ENCODE data around the gene QRICH2.
"Not testable (repeated sequence)": the region's sequence is repeated elsewhere in the genome, so short reads cannot be mapped to it uniquely, and the experiment has no call there.

Gene QRICH2

GRCh38 chr17:76246080-76247066 lies 61.7 kb downstream of the QRICH2 start:
- peak in 1 of 2 donors; percentile 45 for DNase-seq

- DNase-seq = not testable (repeated sequence)
These were observed 63.4 kb downstream of the QRICH2 start for GRCh38 chr17:76244721-76245120.

DNA sequence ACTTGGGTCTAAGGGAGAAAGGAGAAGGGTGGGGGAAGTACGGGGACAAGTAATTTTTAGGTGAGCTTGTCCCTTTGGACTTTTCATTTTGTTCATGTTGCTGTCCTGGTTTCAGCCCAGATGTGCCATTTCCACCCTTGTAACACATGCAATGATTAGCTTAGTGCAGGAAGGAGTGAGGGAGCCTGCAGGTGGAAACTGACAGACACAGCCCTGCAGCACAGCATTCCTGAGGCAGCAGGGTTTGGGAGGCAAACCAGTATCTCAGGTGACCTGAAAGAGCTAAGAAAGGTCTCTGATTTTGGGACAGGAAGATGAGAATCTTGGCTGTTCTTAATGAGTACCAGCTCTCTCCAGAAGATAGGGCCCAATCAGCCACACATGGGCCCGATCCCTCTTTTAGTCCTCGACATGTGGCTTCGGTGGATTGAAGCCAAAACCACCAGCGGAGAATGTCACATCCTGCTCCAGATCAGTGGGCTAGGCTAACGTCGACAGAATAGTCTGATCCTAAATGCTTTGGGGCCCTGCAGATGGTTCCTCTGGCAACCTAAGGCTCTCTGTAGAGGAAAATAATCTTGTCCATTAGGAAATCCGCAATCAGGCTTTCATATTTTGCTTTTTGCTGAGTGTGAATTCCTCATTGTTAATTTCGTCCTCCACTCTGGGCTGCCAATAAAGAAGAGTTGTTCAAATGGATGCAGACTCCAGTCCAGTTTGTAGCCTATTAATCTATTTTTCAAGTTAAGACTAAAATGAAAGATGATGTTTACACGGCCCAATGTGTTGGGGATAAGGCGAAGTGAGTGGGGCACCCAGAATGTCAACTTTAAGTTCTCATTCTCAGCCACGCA lies 64.0 kb downstream of the QRICH2 start:
- DNase-seq = no peak

DNA sequence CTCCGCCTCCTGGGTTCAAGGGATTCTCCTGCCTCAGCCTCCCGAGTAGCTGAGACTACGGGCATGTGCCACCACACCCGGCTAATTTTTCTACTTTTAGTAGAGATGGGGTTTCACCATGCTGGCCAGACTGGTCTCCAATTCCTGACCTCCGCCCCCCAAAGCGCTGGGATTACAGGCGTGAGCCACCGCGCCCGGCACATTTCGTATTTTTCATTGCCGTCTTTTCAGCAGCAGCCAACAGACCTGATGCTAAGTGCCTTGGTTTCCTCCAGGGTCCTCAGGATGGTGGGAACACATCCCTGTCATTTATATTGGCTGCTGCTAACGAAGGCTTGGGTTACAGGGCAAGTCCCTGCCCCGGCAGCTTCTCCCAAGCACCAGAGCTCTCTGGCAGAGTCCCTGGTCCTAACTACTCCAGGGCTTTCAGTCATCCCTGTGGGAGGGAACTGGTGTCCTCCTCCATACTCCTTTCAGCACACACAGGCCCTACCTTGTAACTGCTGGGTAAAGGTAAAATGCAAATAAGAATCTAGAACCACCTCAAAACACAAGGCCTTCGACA lies 66.3 kb downstream of the QRICH2 start:
- DNase-seq = no peak

DNA sequence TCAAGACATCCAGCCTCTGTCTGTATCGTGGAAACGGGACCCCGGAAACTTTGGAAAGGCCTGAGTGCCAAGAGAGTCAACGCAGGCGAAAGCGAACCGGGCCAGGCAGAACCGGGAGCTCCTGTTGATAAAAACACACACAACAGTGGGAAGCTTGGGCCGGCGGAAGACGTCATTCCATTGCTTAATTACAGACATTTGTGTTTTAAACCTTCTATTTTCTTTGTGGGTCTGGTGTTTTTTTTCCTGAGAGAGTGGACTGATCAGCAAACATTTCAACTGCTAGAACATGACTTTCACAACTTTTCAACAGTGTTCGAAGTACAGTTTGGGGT lies 66.9 kb downstream of the QRICH2 start:
- no peak for DNase-seq

GRCh38 chr17:76240461-76241203 lies 67.4 kb downstream of the QRICH2 start, which contains the start of gene RNF157:
RNF157 (minus strand) TSS chr17:76240493; CDS start chr17:76240240, 253 bp downstream.
- peak; percentile 75 to 81 for DNase-seq

DNA sequence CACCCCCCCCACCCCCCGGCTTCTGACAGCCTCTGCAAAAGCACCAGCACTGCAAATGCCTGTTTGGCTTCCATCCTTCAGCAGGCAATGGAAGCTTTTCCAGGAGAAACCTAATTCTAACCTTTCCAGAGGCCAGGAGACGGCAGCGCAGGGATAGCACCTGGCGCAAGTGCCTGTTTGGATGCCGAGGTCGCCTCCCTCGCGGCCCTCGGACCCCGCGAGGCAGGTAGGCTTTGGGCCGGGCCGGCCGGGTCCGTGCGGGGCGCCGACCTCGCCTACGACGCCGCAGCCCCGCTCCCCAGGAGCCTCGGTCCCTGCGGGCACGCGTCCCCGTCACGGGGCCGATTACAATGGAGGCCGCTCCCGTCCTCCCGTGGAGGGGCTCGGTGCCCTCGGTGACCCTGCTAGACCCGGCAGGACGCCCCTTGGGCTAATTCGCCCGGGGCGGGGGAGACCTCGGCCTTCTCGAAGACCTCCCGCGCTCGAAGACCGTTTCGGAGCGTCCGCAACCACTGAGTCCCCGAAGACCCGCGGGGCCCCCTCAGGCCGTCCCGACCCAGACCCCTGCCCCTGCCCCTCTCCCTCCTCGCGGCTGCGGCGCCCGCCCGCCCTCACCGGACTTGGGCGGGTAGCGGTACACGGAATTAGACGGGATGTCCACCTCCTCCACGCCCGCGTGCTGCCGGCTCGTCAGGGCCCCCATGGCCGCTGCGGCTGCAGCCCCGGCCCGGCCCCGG lies 68.4 kb downstream of the QRICH2 start:
- no peak for DNase-seq

GRCh38 chr17:76238847-76239537 lies 69.1 kb downstream of the QRICH2 start:
- no peak for DNase-seq

- DNase-seq = no peak
These were observed 70.2 kb downstream of the QRICH2 start for GRCh38 chr17:76237859-76238313.

- no peak for DNase-seq
These were observed 71.5 kb downstream of the QRICH2 start for GRCh38 chr17:76236603-76237002.

- no peak for DNase-seq
These were observed 72.2 kb downstream of the QRICH2 start for GRCh38 chr17:76235883-76236282.

DNA sequence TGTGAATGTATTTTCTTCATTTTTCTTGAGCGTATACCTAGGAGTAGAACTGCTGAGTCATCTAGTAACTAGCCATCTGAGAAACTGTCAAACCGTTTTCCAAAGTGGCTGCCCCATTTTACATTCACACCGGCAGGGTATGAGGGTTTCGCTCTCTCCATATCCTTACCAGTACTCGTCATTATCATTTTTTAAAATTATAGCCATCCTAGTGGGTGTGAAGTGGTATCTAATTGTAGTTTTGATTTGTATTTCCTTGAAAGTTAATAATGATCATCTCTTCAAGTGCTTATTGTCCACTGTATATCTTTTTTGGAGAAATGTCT lies 73.8 kb downstream of the QRICH2 start:
- no peak for DNase-seq

DNA sequence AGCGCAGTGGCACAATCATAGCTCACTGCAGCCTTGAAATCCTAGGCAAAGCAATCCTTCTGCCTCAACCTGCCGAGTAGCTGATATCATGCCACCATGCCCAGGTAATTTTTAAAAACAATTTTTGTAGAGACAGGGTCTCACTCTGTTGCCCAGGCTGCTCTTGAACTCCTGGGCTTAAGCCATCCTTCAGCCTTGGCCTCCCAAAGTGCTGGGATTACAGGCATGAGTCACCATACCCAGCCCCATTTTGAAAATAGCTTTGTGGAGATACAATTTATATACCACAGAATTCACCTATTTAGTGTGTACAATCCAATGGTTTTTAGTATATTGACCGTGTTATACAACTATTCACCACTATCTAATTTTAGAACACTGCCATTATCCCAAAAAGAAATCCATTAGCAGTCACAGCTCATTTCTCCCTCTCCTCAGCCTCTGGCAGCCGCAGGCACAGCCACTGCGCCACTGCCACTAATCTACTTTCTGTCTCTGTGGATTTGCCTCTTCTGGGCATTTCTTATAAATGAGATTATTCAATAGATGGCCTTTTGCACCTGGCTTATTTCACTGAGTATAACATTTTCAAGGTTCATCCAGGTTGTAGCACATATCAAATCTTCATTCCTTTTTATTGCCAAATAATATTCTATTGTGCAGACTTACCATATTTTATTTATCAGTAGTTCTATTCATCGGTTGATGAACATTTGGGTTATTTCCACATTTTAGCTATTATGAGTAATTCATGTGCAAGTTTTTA lies 74.3 kb downstream of the QRICH2 start:
- no peak for DNase-seq

- no peak for DNase-seq
These were observed 75.7 kb downstream of the QRICH2 start for GRCh38 chr17:76232342-76232741.

DNA sequence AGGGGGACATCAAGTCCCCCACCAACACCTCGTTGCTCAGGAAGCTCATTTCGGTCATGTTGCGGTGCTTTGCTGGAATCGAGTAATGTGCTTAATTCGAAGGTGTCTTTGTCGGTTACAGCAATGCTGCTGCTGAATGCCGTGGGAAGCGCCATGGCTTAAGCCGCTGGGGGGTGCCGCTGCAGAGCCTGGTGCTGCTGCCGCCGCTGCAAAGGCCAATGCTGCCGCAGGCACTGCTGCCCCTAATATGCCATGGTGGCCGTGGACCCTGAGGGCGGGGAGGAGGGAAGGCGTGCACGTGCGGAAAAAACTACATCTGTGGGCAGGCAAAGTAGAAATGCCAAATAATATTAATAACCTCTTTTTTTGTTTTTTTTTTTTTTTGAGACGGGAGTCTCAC lies 81.3 kb downstream of the QRICH2 start:
- DNase-seq = not testable (repeated sequence)

GRCh38 chr17:76225373-76226086 lies 82.5 kb downstream of the QRICH2 start:
- DNase-seq = not testable (repeated sequence)

Data from CD4-positive, alpha-beta T cell treated with Interleukin-1 beta for 1 hour (primary cell).